HEK293 (cell line): ENCODE data around the gene CDC5L.

Experiments
- CTCF ChIA-PET: fragments of 350-600 bp; formaldehyde crosslinking; extraction: SDS; loops from one replicate; lab custom pipeline; 2021; ENCODE audit warnings: antibody characterized with exemption; lab: Yijun Ruan, JAX
- POLR2A ChIA-PET: fragments of 300-600 bp; formaldehyde crosslinking; extraction: SDS; loops from one replicate; lab custom pipeline; 2020; ENCODE audit warnings: antibody characterized with exemption, inconsistent platforms; lab: Yijun Ruan, JAX
- H3K27ac ChIP-seq: fragments of 200-500 bp; sonication (Bioruptor generic); 2 replicates; pipeline ENCODE4 v1.5.1; 2014; ENCODE audit warnings: low read depth, low read length, control low read depth, inconsistent platforms; ENCODE audit errors: extremely low read depth
- H3K36me3 ChIP-seq, 2 experiments: fragments of 200-500 bp in 1 of 2; sonication (Bioruptor generic) in 1 of 2; 1 replicate in 1 of 2; 2 replicates in 1 of 2; pipeline ENCODE4 v1.5.1; 2014 to 2017; ENCODE audit warnings: inconsistent platforms in 2 of 2, low read length in 2 of 2; ENCODE audit not compliant: control insufficient read depth in 2 of 2, insufficient read depth in 1 of 2
- H3K4me1 ChIP-seq: fragments of 200-500 bp; sonication (Bioruptor generic); 2 replicates; pipeline ENCODE4 v1.5.1; 2014; ENCODE audit warnings: mild to moderate bottlenecking, low read length, inconsistent platforms; ENCODE audit not compliant: control insufficient read depth, insufficient read depth
- H3K4me3 ChIP-seq: 2 replicates; pipeline ENCODE4 v1.5.1; 2011; ENCODE audit warnings: low read depth, mild to moderate bottlenecking, control low read depth, low read length, moderate library complexity
- H3K9me3 ChIP-seq: fragments of 200-500 bp; sonication (Bioruptor generic); 2 replicates; pipeline ENCODE4 v1.5.1; 2014; ENCODE audit warnings: low read depth, low read length, inconsistent platforms; ENCODE audit not compliant: control insufficient read depth, insufficient read depth
- HOXC10 ChIP-seq: sonication (generic); formaldehyde crosslinking; IDR thresholded peaks from 2 replicates; pipeline ENCODE4 v1.8.1; 2023; ENCODE audit warnings: mild to moderate bottlenecking, missing genetic modification reagents
- ZBTB20 ChIP-seq: fragments of 450-650 bp; formaldehyde crosslinking; IDR thresholded peaks from 2 replicates; pipeline ENCODE4 v1.5.1; 2016; ENCODE audit warnings: missing biosample characterization, missing genetic modification characterization
- ZBTB48 ChIP-seq: fragments of 450-650 bp; formaldehyde crosslinking; IDR thresholded peaks from 2 replicates; pipeline ENCODE4 v1.5.1; 2016; ENCODE audit warnings: missing biosample characterization, missing genetic modification characterization
- ZFP3 ChIP-seq: fragments of 450-650 bp; formaldehyde crosslinking; IDR thresholded peaks from 2 replicates; pipeline ENCODE4 v1.5.1; 2016; ENCODE audit warnings: low read depth, missing biosample characterization, missing genetic modification characterization
- ZFP69B ChIP-seq: fragments of 450-650 bp; formaldehyde crosslinking; IDR thresholded peaks from 2 replicates; pipeline ENCODE4 v1.5.1; 2016; ENCODE audit warnings: missing biosample characterization, missing genetic modification characterization
- ZNF239 ChIP-seq: fragments of 450-650 bp; formaldehyde crosslinking; IDR thresholded peaks from 2 replicates; pipeline ENCODE4 v1.5.1; 2016; ENCODE audit warnings: missing biosample characterization, missing genetic modification characterization
- ZNF292 ChIP-seq: fragments of 450-650 bp; formaldehyde crosslinking; IDR thresholded peaks from 2 replicates; pipeline ENCODE4 v1.5.1; 2016; ENCODE audit warnings: low read depth, missing biosample characterization, missing genetic modification characterization, borderline replicate concordance
- ZNF391 ChIP-seq: fragments of 450-650 bp; formaldehyde crosslinking; IDR thresholded peaks from 2 replicates; pipeline ENCODE4 v1.5.1; 2016; ENCODE audit warnings: low read depth, missing biosample characterization, missing genetic modification characterization, borderline replicate concordance
- ZNF416 ChIP-seq: fragments of 450-650 bp; formaldehyde crosslinking; IDR thresholded peaks from 2 replicates; pipeline ENCODE4 v1.5.1; 2016; ENCODE audit warnings: missing biosample characterization, missing genetic modification characterization
- ZNF473 ChIP-seq: fragments of 450-650 bp; formaldehyde crosslinking; IDR thresholded peaks from 2 replicates; pipeline ENCODE4 v1.5.1; 2017; ENCODE audit warnings: missing biosample characterization, missing genetic modification characterization
- ZNF561 ChIP-seq: fragments of 450-650 bp; IDR thresholded peaks from 2 replicates; pipeline ENCODE4 v1.5.1; 2018; ENCODE audit warnings: missing biosample characterization, missing genetic modification characterization, borderline replicate concordance
- ZNF621 ChIP-seq: fragments of 450-650 bp; formaldehyde crosslinking; IDR thresholded peaks from 2 replicates; pipeline ENCODE4 v1.5.1; 2017; ENCODE audit warnings: missing biosample characterization, missing genetic modification characterization
- ZNF626 ChIP-seq: fragments of 450-650 bp; sonication (Bioruptor Pico); formaldehyde crosslinking; IDR thresholded peaks from 2 replicates; pipeline ENCODE4 v1.5.1; 2018; ENCODE audit warnings: missing biosample characterization, missing genetic modification characterization, inconsistent platforms
- ZNF707 ChIP-seq: fragments of 450-650 bp; formaldehyde crosslinking; IDR thresholded peaks from 2 replicates; pipeline ENCODE4 v1.5.1; 2016; ENCODE audit warnings: missing biosample characterization, missing genetic modification characterization
- ZNF776 ChIP-seq: fragments of 450-650 bp; formaldehyde crosslinking; IDR thresholded peaks from 2 replicates; pipeline ENCODE4 v1.5.0; 2017; ENCODE audit warnings: missing biosample characterization, missing genetic modification characterization, borderline replicate concordance
- ZNF791 ChIP-seq: fragments of 450-650 bp; formaldehyde crosslinking; IDR thresholded peaks from 2 replicates; pipeline ENCODE4 v1.5.1; 2016; ENCODE audit warnings: missing biosample characterization, missing genetic modification characterization
- TF ChIP-seq, protein P1 (sequence below): fragments of 450-650 bp; formaldehyde crosslinking; IDR thresholded peaks from 2 replicates; pipeline ENCODE4 v1.5.1; 2016; ENCODE audit warnings: missing biosample characterization, missing genetic modification characterization, low read depth
- TF ChIP-seq, protein P2 (sequence below): fragments of 450-650 bp; formaldehyde crosslinking; IDR thresholded peaks from 2 replicates; pipeline ENCODE4; 2016; ENCODE audit warnings: missing biosample characterization, missing genetic modification characterization
- TF ChIP-seq, protein P3 (sequence below): sonication (generic); formaldehyde crosslinking; IDR thresholded peaks from 2 replicates; pipeline ENCODE4 v1.8.1; 2022; ENCODE audit warnings: mild to moderate bottlenecking, moderate library complexity, missing genetic modification reagents
- TF ChIP-seq, protein P4 (sequence below): fragments of 450-650 bp; formaldehyde crosslinking; IDR thresholded peaks from 2 replicates; pipeline ENCODE4 v1.5.1; 2016; ENCODE audit warnings: missing biosample characterization, missing genetic modification characterization
- TF ChIP-seq, protein P5 (sequence below): fragments of 450-650 bp; formaldehyde crosslinking; optimal IDR thresholded peaks from 2 replicates; pipeline ENCODE3; 2016; ENCODE audit warnings: missing biosample characterization, mild to moderate bottlenecking, missing genetic modification characterization
- TF ChIP-seq, protein P6 (sequence below): fragments of 450-650 bp; formaldehyde crosslinking; IDR thresholded peaks from 2 replicates; pipeline ENCODE4 v1.5.1; 2016; ENCODE audit warnings: missing biosample characterization, missing genetic modification characterization, borderline replicate concordance
- TF ChIP-seq, protein P7 (sequence below): fragments of 450-650 bp; formaldehyde crosslinking; IDR thresholded peaks from 2 replicates; pipeline ENCODE4 v1.5.1; 2017; ENCODE audit warnings: missing biosample characterization, missing genetic modification characterization

CDC5L gene

DNA sequence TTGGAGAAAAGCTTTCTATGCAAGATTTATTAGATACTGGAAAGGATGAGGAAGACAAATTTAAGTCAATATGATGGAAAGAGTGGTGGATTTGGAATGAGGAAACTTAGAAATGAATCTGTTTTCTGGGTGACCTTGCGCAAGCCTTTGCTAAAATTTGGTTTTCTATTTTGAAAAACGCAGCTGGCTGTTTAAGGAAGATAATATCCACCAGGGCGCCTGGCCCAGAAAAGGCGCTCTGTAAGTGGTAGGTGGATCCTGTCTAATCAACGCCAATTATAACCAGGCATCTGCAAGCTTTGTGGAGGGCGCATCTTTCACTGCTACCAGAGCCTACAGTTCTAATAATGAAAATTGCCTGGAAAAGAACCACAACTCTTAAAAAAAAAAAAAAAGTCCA is 45.5 kb upstream of the CDC5L start (continued):
- TF ChIP-seq, protein P1, sequence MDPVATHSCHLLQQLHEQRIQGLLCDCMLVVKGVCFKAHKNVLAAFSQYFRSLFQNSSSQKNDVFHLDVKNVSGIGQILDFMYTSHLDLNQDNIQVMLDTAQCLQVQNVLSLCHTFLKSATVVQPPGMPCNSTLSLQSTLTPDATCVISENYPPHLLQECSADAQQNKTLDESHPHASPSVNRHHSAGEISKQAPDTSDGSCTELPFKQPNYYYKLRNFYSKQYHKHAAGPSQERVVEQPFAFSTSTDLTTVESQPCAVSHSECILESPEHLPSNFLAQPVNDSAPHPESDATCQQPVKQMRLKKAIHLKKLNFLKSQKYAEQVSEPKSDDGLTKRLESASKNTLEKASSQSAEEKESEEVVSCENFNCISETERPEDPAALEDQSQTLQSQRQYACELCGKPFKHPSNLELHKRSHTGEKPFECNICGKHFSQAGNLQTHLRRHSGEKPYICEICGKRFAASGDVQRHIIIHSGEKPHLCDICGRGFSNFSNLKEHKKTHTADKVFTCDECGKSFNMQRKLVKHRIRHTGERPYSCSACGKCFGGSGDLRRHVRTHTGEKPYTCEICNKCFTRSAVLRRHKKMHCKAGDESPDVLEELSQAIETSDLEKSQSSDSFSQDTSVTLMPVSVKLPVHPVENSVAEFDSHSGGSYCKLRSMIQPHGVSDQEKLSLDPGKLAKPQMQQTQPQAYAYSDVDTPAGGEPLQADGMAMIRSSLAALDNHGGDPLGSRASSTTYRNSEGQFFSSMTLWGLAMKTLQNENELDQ (tag by site-specific recombination), result no peak
- TF ChIP-seq ZFP69B (no peak), HOXC10 (no peak), ZFP3 (tag by site-specific recombination) (no peak), ZNF561 (tag by site-specific recombination) (no peak), ZNF626 (tag by site-specific recombination) (no peak), ZNF416 (no peak)
- TF ChIP-seq, protein P2, sequence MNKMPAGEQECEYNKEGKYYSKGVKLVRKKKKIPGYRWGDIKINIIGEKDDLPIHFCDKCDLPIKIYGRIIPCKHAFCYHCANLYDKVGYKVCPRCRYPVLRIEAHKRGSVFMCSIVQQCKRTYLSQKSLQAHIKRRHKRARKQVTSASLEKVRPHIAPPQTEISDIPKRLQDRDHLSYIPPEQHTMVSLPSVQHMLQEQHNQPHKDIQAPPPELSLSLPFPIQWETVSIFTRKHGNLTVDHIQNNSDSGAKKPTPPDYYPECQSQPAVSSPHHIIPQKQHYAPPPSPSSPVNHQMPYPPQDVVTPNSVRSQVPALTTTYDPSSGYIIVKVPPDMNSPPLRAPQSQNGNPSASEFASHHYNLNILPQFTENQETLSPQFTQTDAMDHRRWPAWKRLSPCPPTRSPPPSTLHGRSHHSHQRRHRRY, result no peak

DNA sequence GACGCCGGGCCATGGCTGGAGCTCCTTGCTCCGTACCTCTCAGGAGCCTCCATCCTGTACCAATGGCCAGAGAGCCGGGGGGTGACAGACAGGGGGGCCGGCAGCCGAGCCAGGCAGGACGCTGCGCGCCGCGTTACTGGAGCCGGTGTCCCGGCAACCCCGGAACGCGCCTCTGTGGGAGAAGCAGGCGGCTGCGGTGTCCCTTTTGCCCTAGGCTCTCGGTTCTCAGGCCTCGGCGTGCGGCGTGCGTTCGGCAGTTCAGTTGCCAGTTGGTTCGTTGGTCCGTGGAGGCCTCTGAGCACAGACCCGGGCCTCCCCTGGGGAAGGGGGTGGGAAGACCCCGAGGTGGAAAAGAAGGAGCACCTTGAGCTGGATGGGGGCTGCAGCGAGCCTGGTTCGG is 45.0 kb upstream of the CDC5L start, which contains the start of gene SPATS1:
SPATS1 (plus strand) TSS at position 162 of the 400 bp plus-strand sequence. CDS start 446 bp downstream, outside the sequence.
- Histone ChIP-seq H3K9me3 (no peaks in the 10 kb centered on the region), H3K27ac (no peak within 1 kb of the TSS), H3K36me3 (no peaks in the 10 kb centered on the region), H3K4me3 (no peak within 1 kb of the TSS), H3K4me1 (no peaks in the 10 kb centered on the region; the same call in 1 of the 2 replicates)
- ChIA-PET CTCF (interaction anchor here (0.6 to 5.3 kb wide), 5 partner anchors 24 to 170 kb away, joined by 3 to 56 read pairs (median 6); partner anchors contain the start of gene NFKBIE), POLR2A (interaction anchor here (0.7 kb wide), 1 partner anchor 24 kb away, joined by 3 read pairs; no protein-coding TSS in a partner anchor)
- TF ChIP-seq, protein P3, sequence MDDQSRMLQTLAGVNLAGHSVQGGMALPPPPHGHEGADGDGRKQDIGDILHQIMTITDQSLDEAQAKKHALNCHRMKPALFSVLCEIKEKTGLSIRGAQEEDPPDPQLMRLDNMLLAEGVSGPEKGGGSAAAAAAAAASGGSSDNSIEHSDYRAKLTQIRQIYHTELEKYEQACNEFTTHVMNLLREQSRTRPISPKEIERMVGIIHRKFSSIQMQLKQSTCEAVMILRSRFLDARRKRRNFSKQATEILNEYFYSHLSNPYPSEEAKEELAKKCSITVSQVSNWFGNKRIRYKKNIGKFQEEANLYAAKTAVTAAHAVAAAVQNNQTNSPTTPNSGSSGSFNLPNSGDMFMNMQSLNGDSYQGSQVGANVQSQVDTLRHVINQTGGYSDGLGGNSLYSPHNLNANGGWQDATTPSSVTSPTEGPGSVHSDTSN (CRISPR knock-in tag), result no peak
- TF ChIP-seq ZNF239 (tag by site-specific recombination) (no peak), ZNF473 (tag by site-specific recombination) (no peak), ZBTB20 (no peak), ZNF791 (tag by site-specific recombination) (no peak), ZBTB48 (tag by site-specific recombination) (no peak), ZNF391 (no peak), ZNF621 (tag by site-specific recombination) (no peak), ZNF707 (tag by site-specific recombination) (no peak), ZNF776 (tag by site-specific recombination) (no peak), ZNF292 (tag by site-specific recombination) (no peak)
- TF ChIP-seq, protein P4, sequence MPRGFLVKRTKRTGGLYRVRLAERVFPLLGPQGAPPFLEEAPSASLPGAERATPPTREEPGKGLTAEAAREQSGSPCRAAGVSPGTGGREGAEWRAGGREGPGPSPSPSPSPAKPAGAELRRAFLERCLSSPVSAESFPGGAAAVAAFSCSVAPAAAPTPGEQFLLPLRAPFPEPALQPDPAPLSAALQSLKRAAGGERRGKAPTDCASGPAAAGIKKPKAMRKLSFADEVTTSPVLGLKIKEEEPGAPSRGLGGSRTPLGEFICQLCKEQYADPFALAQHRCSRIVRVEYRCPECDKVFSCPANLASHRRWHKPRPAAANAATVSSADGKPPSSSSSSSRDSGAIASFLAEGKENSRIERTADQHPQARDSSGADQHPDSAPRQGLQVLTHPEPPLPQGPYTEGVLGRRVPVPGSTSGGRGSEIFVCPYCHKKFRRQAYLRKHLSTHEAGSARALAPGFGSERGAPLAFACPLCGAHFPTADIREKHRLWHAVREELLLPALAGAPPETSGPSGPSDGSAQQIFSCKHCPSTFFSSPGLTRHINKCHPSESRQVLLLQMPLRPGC (tag by site-specific recombination), result no peak
- TF ChIP-seq, protein P5, sequence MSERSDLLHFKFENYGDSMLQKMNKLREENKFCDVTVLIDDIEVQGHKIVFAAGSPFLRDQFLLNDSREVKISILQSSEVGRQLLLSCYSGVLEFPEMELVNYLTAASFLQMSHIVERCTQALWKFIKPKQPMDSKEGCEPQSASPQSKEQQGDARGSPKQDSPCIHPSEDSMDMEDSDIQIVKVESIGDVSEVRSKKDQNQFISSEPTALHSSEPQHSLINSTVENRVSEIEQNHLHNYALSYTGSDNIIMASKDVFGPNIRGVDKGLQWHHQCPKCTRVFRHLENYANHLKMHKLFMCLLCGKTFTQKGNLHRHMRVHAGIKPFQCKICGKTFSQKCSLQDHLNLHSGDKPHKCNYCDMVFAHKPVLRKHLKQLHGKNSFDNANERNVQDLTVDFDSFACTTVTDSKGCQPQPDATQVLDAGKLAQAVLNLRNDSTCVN (tag by site-specific recombination), result no peak
- TF ChIP-seq, protein P6, sequence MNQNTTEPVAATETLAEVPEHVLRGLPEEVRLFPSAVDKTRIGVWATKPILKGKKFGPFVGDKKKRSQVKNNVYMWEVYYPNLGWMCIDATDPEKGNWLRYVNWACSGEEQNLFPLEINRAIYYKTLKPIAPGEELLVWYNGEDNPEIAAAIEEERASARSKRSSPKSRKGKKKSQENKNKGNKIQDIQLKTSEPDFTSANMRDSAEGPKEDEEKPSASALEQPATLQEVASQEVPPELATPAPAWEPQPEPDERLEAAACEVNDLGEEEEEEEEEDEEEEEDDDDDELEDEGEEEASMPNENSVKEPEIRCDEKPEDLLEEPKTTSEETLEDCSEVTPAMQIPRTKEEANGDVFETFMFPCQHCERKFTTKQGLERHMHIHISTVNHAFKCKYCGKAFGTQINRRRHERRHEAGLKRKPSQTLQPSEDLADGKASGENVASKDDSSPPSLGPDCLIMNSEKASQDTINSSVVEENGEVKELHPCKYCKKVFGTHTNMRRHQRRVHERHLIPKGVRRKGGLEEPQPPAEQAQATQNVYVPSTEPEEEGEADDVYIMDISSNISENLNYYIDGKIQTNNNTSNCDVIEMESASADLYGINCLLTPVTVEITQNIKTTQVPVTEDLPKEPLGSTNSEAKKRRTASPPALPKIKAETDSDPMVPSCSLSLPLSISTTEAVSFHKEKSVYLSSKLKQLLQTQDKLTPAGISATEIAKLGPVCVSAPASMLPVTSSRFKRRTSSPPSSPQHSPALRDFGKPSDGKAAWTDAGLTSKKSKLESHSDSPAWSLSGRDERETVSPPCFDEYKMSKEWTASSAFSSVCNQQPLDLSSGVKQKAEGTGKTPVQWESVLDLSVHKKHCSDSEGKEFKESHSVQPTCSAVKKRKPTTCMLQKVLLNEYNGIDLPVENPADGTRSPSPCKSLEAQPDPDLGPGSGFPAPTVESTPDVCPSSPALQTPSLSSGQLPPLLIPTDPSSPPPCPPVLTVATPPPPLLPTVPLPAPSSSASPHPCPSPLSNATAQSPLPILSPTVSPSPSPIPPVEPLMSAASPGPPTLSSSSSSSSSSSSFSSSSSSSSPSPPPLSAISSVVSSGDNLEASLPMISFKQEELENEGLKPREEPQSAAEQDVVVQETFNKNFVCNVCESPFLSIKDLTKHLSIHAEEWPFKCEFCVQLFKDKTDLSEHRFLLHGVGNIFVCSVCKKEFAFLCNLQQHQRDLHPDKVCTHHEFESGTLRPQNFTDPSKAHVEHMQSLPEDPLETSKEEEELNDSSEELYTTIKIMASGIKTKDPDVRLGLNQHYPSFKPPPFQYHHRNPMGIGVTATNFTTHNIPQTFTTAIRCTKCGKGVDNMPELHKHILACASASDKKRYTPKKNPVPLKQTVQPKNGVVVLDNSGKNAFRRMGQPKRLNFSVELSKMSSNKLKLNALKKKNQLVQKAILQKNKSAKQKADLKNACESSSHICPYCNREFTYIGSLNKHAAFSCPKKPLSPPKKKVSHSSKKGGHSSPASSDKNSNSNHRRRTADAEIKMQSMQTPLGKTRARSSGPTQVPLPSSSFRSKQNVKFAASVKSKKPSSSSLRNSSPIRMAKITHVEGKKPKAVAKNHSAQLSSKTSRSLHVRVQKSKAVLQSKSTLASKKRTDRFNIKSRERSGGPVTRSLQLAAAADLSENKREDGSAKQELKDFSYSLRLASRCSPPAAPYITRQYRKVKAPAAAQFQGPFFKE (tag by site-specific recombination), result no peak
- TF ChIP-seq, protein P7, sequence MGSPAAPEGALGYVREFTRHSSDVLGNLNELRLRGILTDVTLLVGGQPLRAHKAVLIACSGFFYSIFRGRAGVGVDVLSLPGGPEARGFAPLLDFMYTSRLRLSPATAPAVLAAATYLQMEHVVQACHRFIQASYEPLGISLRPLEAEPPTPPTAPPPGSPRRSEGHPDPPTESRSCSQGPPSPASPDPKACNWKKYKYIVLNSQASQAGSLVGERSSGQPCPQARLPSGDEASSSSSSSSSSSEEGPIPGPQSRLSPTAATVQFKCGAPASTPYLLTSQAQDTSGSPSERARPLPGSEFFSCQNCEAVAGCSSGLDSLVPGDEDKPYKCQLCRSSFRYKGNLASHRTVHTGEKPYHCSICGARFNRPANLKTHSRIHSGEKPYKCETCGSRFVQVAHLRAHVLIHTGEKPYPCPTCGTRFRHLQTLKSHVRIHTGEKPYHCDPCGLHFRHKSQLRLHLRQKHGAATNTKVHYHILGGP (tag by site-specific recombination), result no peak
